SK-N-SH (cell line): ENCODE measurements around the gene SLAMF8. TPM values are rescaled to one million over a fixed set of nuclear protein-coding genes. Genes with fewer than 3 reads are reported as not detected.

Experiments used
- CTCF ChIA-PET: fragments of 300-600, 350-600 bp; formaldehyde crosslinking; extraction: SDS; loops from one replicate; lab custom pipeline; 2021; lab: Yijun Ruan, JAX
- POLR2A ChIA-PET: fragments of 350-600 bp; sonication (Branson Sonifier 250); formaldehyde crosslinking; extraction: SDS; loops from one replicate; lab custom pipeline; 2020; ENCODE audit warnings: antibody characterized with exemption, inconsistent platforms; lab: Yijun Ruan, JAX
- DNase-seq: peaks from one replicate; pipeline ENCODE4 v3.0.0; 2012
- H2AFZ ChIP-seq: fragments of 200-600 bp; sonication (generic); 2 replicates; pipeline ENCODE4 v1.8.1; 2016; ENCODE audit warnings: antibody characterized with exemption, mild to moderate bottlenecking, low read depth
- H3F3A ChIP-seq: fragments of 200-600 bp; sonication (generic); replicated peaks from 2 replicates; pipeline ENCODE3; 2016; ENCODE audit warnings: antibody characterized with exemption, mild to moderate bottlenecking; ENCODE audit not compliant: insufficient read depth
- H3K27ac ChIP-seq, 2 experiments: fragments of 200-500 bp in 1 of 2; fragments of 200-600 bp in 1 of 2; sonication (Bioruptor generic) in 1 of 2; sonication (generic), shearing (Covaris generic) in 1 of 2; 2 replicates each; pipeline versions ENCODE4 v1.5.1 to v1.6.1; 2014 to 2016; ENCODE audit warnings: low read depth in 2 of 2, inconsistent platforms in 1 of 2, low read length in 1 of 2, mild to moderate bottlenecking in 1 of 2, mixed read lengths in 1 of 2
- H3K27me3 ChIP-seq: fragments of 200-600 bp; sonication (generic), shearing (Covaris generic); 2 replicates; pipeline ENCODE4 v1.6.1; 2016; ENCODE audit warnings: mixed run types; ENCODE audit not compliant: insufficient read depth
- H3K36me3 ChIP-seq, 2 experiments: fragments of 200-500 bp in 1 of 2; fragments of 200-600 bp in 1 of 2; sonication (Bioruptor generic) in 1 of 2; sonication (generic) in 1 of 2; replicated peaks in 1 of 2; 2 replicates each; pipeline versions ENCODE3 to v1.5.1; 2014 to 2016; ENCODE audit warnings: low read length in 1 of 2, mild to moderate bottlenecking in 1 of 2; ENCODE audit not compliant: insufficient read depth in 2 of 2, control insufficient read depth in 1 of 2
- H3K4me1 ChIP-seq, 2 experiments: fragments of 200-500 bp in 1 of 2; fragments of 200-600 bp in 1 of 2; sonication (Bioruptor generic) in 1 of 2; sonication (generic), shearing (Covaris generic) in 1 of 2; 2 replicates each; pipeline versions ENCODE4 v1.5.1 to v1.6.1; 2014 to 2016; ENCODE audit warnings: low read depth in 1 of 2, low read length in 1 of 2, mixed run types in 1 of 2; ENCODE audit not compliant: insufficient read depth in 2 of 2, control insufficient read depth in 1 of 2
- H3K4me2 ChIP-seq: fragments of 200-600 bp; sonication (generic), shearing (Covaris generic); 2 replicates; pipeline ENCODE4 v1.6.1; 2017; ENCODE audit warnings: mixed run types
- H3K4me3 ChIP-seq, 2 experiments: fragments of 200-500 bp in 1 of 2; fragments of 200-600 bp in 1 of 2; sonication (Bioruptor generic) in 1 of 2; sonication (generic), shearing (Covaris generic) in 1 of 2; 2 replicates each; pipeline versions ENCODE4 v1.5.1 to v1.8.1; 2014 to 2016; ENCODE audit warnings: low read depth in 2 of 2, inconsistent platforms in 1 of 2, low read length in 1 of 2, mild to moderate bottlenecking in 1 of 2, mixed read lengths in 1 of 2, moderate library complexity in 1 of 2
- H3K79me2 ChIP-seq: fragments of 200-600 bp; sonication (generic); 2 replicates; pipeline ENCODE4 v1.8.1; 2017; ENCODE audit warnings: mild to moderate bottlenecking; ENCODE audit not compliant: insufficient read depth
- H3K9ac ChIP-seq: fragments of 200-600 bp; sonication (generic); 2 replicates; pipeline ENCODE4 v1.6.1; 2017; ENCODE audit warnings: mixed run types
- H3K9me2 ChIP-seq: fragments of 200-600 bp; sonication (generic); 2 replicates; pipeline ENCODE4 v1.6.1; 2017; ENCODE audit warnings: mixed run types
- H3K9me3 ChIP-seq: fragments of 200-600 bp; sonication (generic); 2 replicates; pipeline ENCODE4 v1.6.1; 2017; ENCODE audit warnings: mixed run types, mild to moderate bottlenecking, moderate library complexity
- H4K20me1 ChIP-seq: fragments of 200-600 bp; sonication (generic); 2 replicates; pipeline ENCODE4 v1.6.1; 2017; ENCODE audit warnings: mild to moderate bottlenecking, mixed run types; ENCODE audit not compliant: insufficient read depth
- CHD2 ChIP-seq: fragments of 150-350 bp; IDR thresholded peaks from 2 replicates; pipeline ENCODE4 v1.6.1; 2018; ENCODE audit warnings: low read length; ENCODE audit not compliant: partially characterized antibody
- CTCF ChIP-seq: fragments of 200-600 bp; sonication (generic); IDR thresholded peaks from 2 replicates; pipeline ENCODE4 v1.6.1; 2017; ENCODE audit warnings: antibody characterized with exemption, mild to moderate bottlenecking, moderate library complexity
- ELF1 ChIP-seq: IDR thresholded peaks from 2 replicates; pipeline ENCODE4 v1.4.0; 2012
- EP300 ChIP-seq, 2 experiments: IDR thresholded peaks; 2 replicates each; pipeline versions ENCODE4 v1.4.0 to v1.6.1; 2012; ENCODE audit warnings: borderline replicate concordance in 1 of 2, low read depth in 1 of 2, low read length in 1 of 2
- EZH2phosphoT487 ChIP-seq: fragments of 200-600 bp; sonication (generic); IDR thresholded peaks from 2 replicates; pipeline ENCODE4 v1.6.1; 2017; ENCODE audit warnings: low read depth, mixed run types, mild to moderate bottlenecking, antibody characterized with exemption, moderate library complexity, borderline replicate concordance
- FOSL2 ChIP-seq: IDR thresholded peaks from 2 replicates; pipeline ENCODE4 v1.4.0; 2012; ENCODE audit warnings: low read depth, mild to moderate bottlenecking, moderate library complexity, borderline replicate concordance
- FOXJ3 ChIP-seq: sonication (generic); formaldehyde crosslinking; IDR thresholded peaks from 2 replicates; pipeline ENCODE4 v1.5.1; 2020; ENCODE audit warnings: mild to moderate bottlenecking, missing genetic modification reagents
- FOXM1 ChIP-seq: IDR thresholded peaks from 2 replicates; pipeline ENCODE4 v1.4.0; 2012; ENCODE audit warnings: low read depth, mild to moderate bottlenecking
- GABPA ChIP-seq: IDR thresholded peaks from 2 replicates; pipeline ENCODE4 v1.4.0; 2012; ENCODE audit warnings: low read depth, mild to moderate bottlenecking
- IRF3 ChIP-seq: fragments of 150-350 bp; IDR thresholded peaks from 2 replicates; pipeline ENCODE4 v1.6.1; 2016; ENCODE audit warnings: mild to moderate bottlenecking, low read depth, low read length
- JUND ChIP-seq: IDR thresholded peaks from 2 replicates; pipeline ENCODE4 v1.4.0; 2012
- MEF2A ChIP-seq: IDR thresholded peaks from 2 replicates; pipeline ENCODE4 v1.4.0; 2012; ENCODE audit warnings: low read depth, borderline replicate concordance
- MXI1 ChIP-seq: IDR thresholded peaks from 2 replicates; pipeline ENCODE4 v1.6.1; 2012; ENCODE audit warnings: mild to moderate bottlenecking, low read depth, low read length, improper control_type of control experiment
- NFIC ChIP-seq: IDR thresholded peaks from 2 replicates; pipeline ENCODE4 v1.4.0; 2012; ENCODE audit warnings: borderline replicate concordance
- POLR2AphosphoS5 ChIP-seq: IDR thresholded peaks from 2 replicates; pipeline ENCODE4 v1.6.1; 2012; ENCODE audit warnings: low read depth, low read length
- RCOR1 ChIP-seq: fragments of 150-350 bp; IDR thresholded peaks from 2 replicates; pipeline ENCODE4 v1.6.1; 2017; ENCODE audit warnings: antibody characterized with exemption, low read length
- RXRA ChIP-seq: IDR thresholded peaks from 2 replicates; pipeline ENCODE4 v1.4.0; 2012; ENCODE audit warnings: low read depth, mild to moderate bottlenecking, borderline replicate concordance
- TAF1 ChIP-seq: IDR thresholded peaks from 2 replicates; pipeline ENCODE4 v1.6.1; 2012; ENCODE audit warnings: low read depth, mild to moderate bottlenecking, low read length, moderate library complexity, borderline replicate concordance
- TCF12 ChIP-seq: IDR thresholded peaks from 2 replicates; pipeline ENCODE4 v1.4.0; 2012
- USF1 ChIP-seq: IDR thresholded peaks from 2 replicates; pipeline ENCODE4 v1.4.0; 2012; ENCODE audit warnings: low read depth, borderline replicate concordance
- YY1 ChIP-seq: IDR thresholded peaks from 2 replicates; pipeline ENCODE4 v1.4.0; 2012; ENCODE audit warnings: low read depth, mild to moderate bottlenecking
- ZBTB33 ChIP-seq: IDR thresholded peaks from 2 replicates; pipeline ENCODE4 v1.4.0; 2012; ENCODE audit warnings: low read depth, borderline replicate concordance
- WGBS: methylation state at CpG from one replicate; pipeline ENCODE4 v1.1.6; 2017; ENCODE audit warnings: low lambda C conversion rate; 5-methylcytosine and 5-hydroxymethylcytosine counted together
- polyA plus RNA-seq, 3 experiments: library from polyadenylated mRNA; depleted of rRNA; stranded (reverse); fragments of >200 nt; gene quantifications; 2 replicates each; pipeline ENCODE4 v1.2.3, GENCODE V29; 2012

SLAMF8 gene
- polyA plus RNA-seq, 1 of the 3 experiments (the other 2 are of a cell fraction): not detected

- POLR2A ChIA-PET: no interaction called here
Observed at GRCh38 chr1:159854116-159854692, 27.5 kb downstream of the SLAMF8 start.

GRCh38 chr1:159854693-159855192, 28.1 kb downstream of the SLAMF8 start:
- H3K9me2 ChIP-seq: no peaks in the 10 kb centered on the region
- H3K9ac ChIP-seq: peak overlapping the region; percentile 59
- WGBS: 58% methylated on average over 6 of the region's 59 CpGs
- H3K36me3 ChIP-seq: no peaks in the 10 kb centered on the region
- H4K20me1 ChIP-seq: no peaks in the 10 kb centered on the region
- no peaks in the 10 kb centered on the region for H3K27me3 ChIP-seq
- H2AFZ ChIP-seq: peak overlapping the region; percentile 19
- H3K4me3 ChIP-seq: peak overlapping the region; percentile 36 to 49; a peak in 2 of 4 replicates
- DNase-seq: peak; percentile 88
- H3F3A ChIP-seq: peaks cover 14% of the 10 kb centered on the region
- H3K27ac ChIP-seq: peak overlapping the region in 1 of 2 experiments; percentile 56; a peak in 2 of 4 replicates
- no peaks in the 10 kb centered on the region for H3K9me3 ChIP-seq
- POLR2A ChIA-PET: no interaction called here
- H3K79me2 ChIP-seq: no peaks in the 10 kb centered on the region
- peak overlapping the region; percentile 71 for H3K4me2 ChIP-seq
- H3K4me1 ChIP-seq: peaks cover 6 to 10% of the 10 kb centered on the region in 2 experiments; a peak in 2 of 4 replicates
- CTCF ChIA-PET: interaction anchor here (0.8 to 1.9 kb wide), 3 partner anchors 33 to 38 kb away, joined by 3 to 7 read pairs (median 4); no protein-coding TSS in a partner anchor
- TF ChIP-seq POLR2AphosphoS5 (no peak), NFIC (no peak), TCF12 (no peak), USF1 (no peak), RXRA (no peak), TAF1 (no peak), ZBTB33 (no peak), FOXJ3 (CRISPR knock-in tag) (no peak), IRF3 (no peak), RCOR1 (no peak), MXI1 (no peak), JUND (no peak), GABPA (no peak)

More at GRCh38 chr1:159854116-159854692, 27.5 kb downstream of the SLAMF8 start:
- Histone ChIP-seq H3K27me3 (no peaks in the 10 kb centered on the region), H3K79me2 (no peaks in the 10 kb centered on the region), H2AFZ (peak overlapping the region; percentile 19), H3K9me2 (no peaks in the 10 kb centered on the region), H3K9me3 (no peaks in the 10 kb centered on the region), H3K36me3 (no peaks in the 10 kb centered on the region), H3K4me2 (peak overlapping the region; percentile 71), H3K9ac (peak overlapping the region; percentile 59), H4K20me1 (no peaks in the 10 kb centered on the region), H3F3A (peaks cover 19% of the 10 kb centered on the region), H3K27ac (peak overlapping the region in 1 of 2 experiments; percentile 56; a peak in 3 of 4 replicates), H3K4me1 (peaks cover 6 to 12% of the 10 kb centered on the region in 2 experiments; a peak in 3 of 4 replicates), H3K4me3 (peak overlapping the region; percentile 36 to 49; a peak in 2 of 4 replicates)
- CTCF ChIA-PET: interaction anchor here (0.8 to 2.1 kb wide), 5 partner anchors 27 to 56 kb away, joined by 3 to 13 read pairs (median 6); no protein-coding TSS in a partner anchor
- 11% methylated on average over 20 of the region's 31 CpGs for WGBS
- no peak for TF ChIP-seq YY1
- no peak for TF ChIP-seq ELF1
- no peak for TF ChIP-seq FOSL2
- TF ChIP-seq CHD2: no peak
- no peak for TF ChIP-seq EZH2phosphoT487
- no peak for TF ChIP-seq RCOR1
- TF ChIP-seq EP300 (IDR thresholded peaks at IDR 0.05; ENCODE audit: borderline replicate concordance in 1 of 2, low read depth in 1 of 2, low read length in 1 of 2): no peak
- TF ChIP-seq POLR2AphosphoS5: no peak
- TF ChIP-seq CTCF: no peak
- TF ChIP-seq MEF2A: no peak
- TF ChIP-seq FOXM1: no peak
- DNase-seq: peak; percentile 72
